ENCODE results near the gene VAPB. TPM values are rescaled to one million over a fixed set of nuclear protein-coding genes. Genes with fewer than 3 reads are reported as not detected.

Gene VAPB
- total and polyA plus RNA-seq, 10 of the 15 experiments (the other 5 are each of a cell fraction or from before 2014, with no cell fraction given), result 3.2 to 28.6 (median 20.5) TPM

DNA sequence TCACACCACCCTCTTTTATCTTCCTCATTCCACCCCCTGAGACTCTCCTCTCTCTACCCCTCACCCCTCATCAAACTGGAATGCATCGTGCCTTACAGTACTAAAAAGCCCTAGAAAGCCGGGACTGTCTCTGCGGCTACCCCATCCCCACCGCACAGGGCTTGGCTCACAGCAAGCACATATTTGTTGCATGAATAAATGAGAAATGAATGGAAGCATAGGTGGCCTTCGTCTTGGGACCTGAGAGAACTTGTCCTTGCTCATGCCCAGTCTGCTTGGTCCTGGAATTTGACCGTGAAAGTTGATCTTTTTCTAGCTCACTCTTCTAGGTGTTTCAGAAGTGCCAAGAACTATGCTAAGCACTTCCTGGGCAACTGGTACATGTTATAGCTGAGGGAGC lies 72.9 kb downstream of the VAPB start:
- ChIA-PET RAD21 (ENCODE audit: unreplicated experiment) (no interaction called here), SMC1A (ENCODE audit: uncharacterized antibody, unreplicated experiment) (interaction anchor here (0.6 to 1.6 kb wide), 2 partner anchors 9 to 140 kb away, joined by 3 to 6 read pairs; no protein-coding TSS in a partner anchor), POLR2A (no interaction called here), CTCF (interaction anchor here (2.1 kb wide), 1 partner anchor 14 kb away, joined by 5 read pairs; no protein-coding TSS in a partner anchor)
- H3K36me3 ChIP-seq (ENCODE audit: control insufficient read depth in 2 of 2, insufficient read depth in 2 of 2, low read length in 1 of 2), result no peaks in the 10 kb centered on the region
- in situ Hi-C loops (cut with MboI) (loop anchor here (25.0 kb wide), 1 partner anchor 175 kb away; no protein-coding TSS in a partner anchor), intact Hi-C loops (cut with micrococcal nuclease; ENCODE audit: unreplicated experiment) (no loop called here)
- DNase-seq (ENCODE audit: low read depth, low spot score) (no peak), FAIRE-seq (no peak), ATAC-seq (no peak)
- TF ChIP-seq LARP7 (IDR thresholded peaks at IDR 0.05) (no peak), HDGF (IDR thresholded peaks at IDR 0.05) (no peak), ZZZ3 (IDR thresholded peaks at IDR 0.05; ENCODE audit: control insufficient read depth, insufficient read length, low read depth) (no peak), ZBED1 (IDR thresholded peaks at IDR 0.05; ENCODE audit: borderline replicate concordance) (no peak), FOS (IDR thresholded peaks at IDR 0.05; ENCODE audit: borderline replicate concordance, extremely low read depth, insufficient read length) (no peak), ZNF622 (IDR thresholded peaks at IDR 0.05) (no peak), CBX5 (IDR thresholded peaks at IDR 0.05; ENCODE audit: low read depth) (no peak)
- TF ChIP-seq, protein P1, sequence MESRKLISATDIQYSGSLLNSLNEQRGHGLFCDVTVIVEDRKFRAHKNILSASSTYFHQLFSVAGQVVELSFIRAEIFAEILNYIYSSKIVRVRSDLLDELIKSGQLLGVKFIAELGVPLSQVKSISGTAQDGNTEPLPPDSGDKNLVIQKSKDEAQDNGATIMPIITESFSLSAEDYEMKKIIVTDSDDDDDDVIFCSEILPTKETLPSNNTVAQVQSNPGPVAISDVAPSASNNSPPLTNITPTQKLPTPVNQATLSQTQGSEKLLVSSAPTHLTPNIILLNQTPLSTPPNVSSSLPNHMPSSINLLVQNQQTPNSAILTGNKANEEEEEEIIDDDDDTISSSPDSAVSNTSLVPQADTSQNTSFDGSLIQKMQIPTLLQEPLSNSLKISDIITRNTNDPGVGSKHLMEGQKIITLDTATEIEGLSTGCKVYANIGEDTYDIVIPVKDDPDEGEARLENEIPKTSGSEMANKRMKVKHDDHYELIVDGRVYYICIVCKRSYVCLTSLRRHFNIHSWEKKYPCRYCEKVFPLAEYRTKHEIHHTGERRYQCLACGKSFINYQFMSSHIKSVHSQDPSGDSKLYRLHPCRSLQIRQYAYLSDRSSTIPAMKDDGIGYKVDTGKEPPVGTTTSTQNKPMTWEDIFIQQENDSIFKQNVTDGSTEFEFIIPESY (IDR thresholded peaks at IDR 0.05), result no peak
- no peak overlapping the region for H3K9ac ChIP-seq (ENCODE audit: control insufficient read depth, insufficient read depth, low read length)
- H3K27me3 ChIP-seq (replicated peaks in 1 of 2; ENCODE audit: control insufficient read depth in 2 of 2, insufficient read depth in 2 of 2, low read length in 1 of 2), result no peaks in the 10 kb centered on the region
- no peaks in the 10 kb centered on the region for H3K79me2 ChIP-seq (ENCODE audit: control insufficient read depth, insufficient read depth, low read length)
- H3K4me1 ChIP-seq (ENCODE audit: control insufficient read depth, insufficient read depth, low read length), result peaks cover 27% of the 10 kb centered on the region
- WGBS (ENCODE audit: insufficient coverage, insufficient replicate concordance, low lambda C conversion rate, missing lambda C conversion rate), result 96% methylated on average over 6 of the region's 6 CpGs
- no peak overlapping the region for H3K27ac ChIP-seq (ENCODE audit: control insufficient read depth, insufficient read depth)
- no peaks in the 10 kb centered on the region for H4K20me1 ChIP-seq (ENCODE audit: control insufficient read depth, insufficient read depth)
- BruUV-seq (replicated peaks), result no TSS peak
- no peaks in the 10 kb centered on the region; the same call in 2 of the 3 replicates for H3K9me3 ChIP-seq (replicated peaks; ENCODE audit: control insufficient read depth, insufficient read depth, low read length)
- H2AFZ ChIP-seq (ENCODE audit: control insufficient read depth, low read depth, low read length), result no peak overlapping the region
- H3K4me3 ChIP-seq, result no peak overlapping the region
- no peak overlapping the region for H3K4me2 ChIP-seq (ENCODE audit: control insufficient read depth, insufficient read depth)
